Thyroid gland (tissue), 4 donors: ENCODE measurements around the gene CDC42EP4. TPM values are rescaled to one million over a fixed set of nuclear protein-coding genes. Genes with fewer than 3 reads are reported as not detected.
"Not testable (repeated sequence)": the region's sequence is repeated elsewhere in the genome, so short reads cannot be mapped to it uniquely, and the experiment has no call there.

Experiments
- DNase-seq, 2 donors: peaks; one replicate each; pipeline ENCODE4 v3.0.0-alpha.2; 2019
- H3K27ac ChIP-seq, 3 donors: fragments of 200-600 bp; sonication (generic); 1 replicate in 2 of 3; 2 replicates in 1 of 3; pipeline ENCODE4 v1.5.1; 2016 to 2019; ENCODE audit warnings: mild to moderate bottlenecking in 1 of 3, moderate library complexity in 1 of 3
- H3K27me3 ChIP-seq: fragments of 200-600 bp; sonication (generic); one replicate; pipeline ENCODE4 v1.5.1; 2019
- H3K36me3 ChIP-seq, 2 donors: fragments of 200-600 bp; sonication (generic); one replicate each; pipeline ENCODE4 v1.5.1; 2016 to 2019
- H3K4me1 ChIP-seq, 2 donors: fragments of 200-600 bp; sonication (generic); one replicate each; pipeline ENCODE4 v1.5.1; 2017 to 2019
- H3K4me3 ChIP-seq, 3 donors: fragments of 200-600 bp; sonication (generic); replicated peaks in 1 of 3; 1 replicate in 2 of 3; 2 replicates in 1 of 3; pipeline ENCODE4 v1.5.1; 2016; ENCODE audit warnings: mild to moderate bottlenecking in 1 of 3
- H3K9me3 ChIP-seq: fragments of 200-600 bp; sonication (generic); one replicate; pipeline ENCODE4 v1.5.1; 2017
- CTCF ChIP-seq, 6 experiments: fragments of 200-600 bp in 3 of 6; fragments of 450-650 bp in 3 of 6; sonication (generic) in 3 of 6; IDR thresholded peaks; one replicate each; pipeline ENCODE4 v1.5.1; 2016 to 2019; ENCODE audit warnings: antibody characterized with exemption in 6 of 6, mild to moderate bottlenecking in 2 of 6, inconsistent platforms in 1 of 6, moderate library complexity in 1 of 6
- POLR2A ChIP-seq, 2 donors: fragments of 450-650 bp; IDR thresholded peaks; one replicate each; pipeline ENCODE4 v1.6.1; 2017; ENCODE audit warnings: antibody characterized with exemption in 2 of 2, mild to moderate bottlenecking in 2 of 2, moderate library complexity in 1 of 2
- WGBS, 2 donors: methylation state at CpG; one replicate each; pipeline ENCODE4 v1.1.5; 2017; 5-methylcytosine and 5-hydroxymethylcytosine counted together
- intact Hi-C: fragments of 100-400 bp; cut with DNase I; formaldehyde crosslinking; loops from one replicate; pipeline ENCODE4 v1.15.1; 2023
- total RNA-seq, 4 donors: library from RNA; depleted of rRNA; stranded (reverse); fragments of >200 nt; gene quantifications; one replicate each; pipeline ENCODE4 v1.2.3, GENCODE V29; 2016

Gene CDC42EP4
- total RNA-seq, 4 donors from 2014 or later, result 68.7 to 172 (median 97.3) TPM

GRCh38 chr17:73317513-73318426, 6.0 kb upstream of the CDC42EP4 start:
- H3K27ac ChIP-seq, result no peak overlapping the region
- TF ChIP-seq POLR2A (IDR thresholded peaks at IDR 0.05) (no peak), CTCF (IDR thresholded peaks at IDR 0.05) (no peak)
- 82 to 84% methylated on average over 8 to 9 of the region's 9 CpGs for WGBS, 2 donors
- intact Hi-C loops, result no loop called here
- H3K36me3 ChIP-seq, result no peaks in the 10 kb centered on the region
- H3K9me3 ChIP-seq, result no peaks in the 10 kb centered on the region
- H3K4me3 ChIP-seq, result no peak overlapping the region
- H3K27me3 ChIP-seq, result no peaks in the 10 kb centered on the region
- no peak for DNase-seq
- peaks cover 0 to 15% of the 10 kb centered on the region in 2 donors for H3K4me1 ChIP-seq

GRCh38 chr17:73316919-73317505, 5.2 kb upstream of the CDC42EP4 start:
- no peaks in the 10 kb centered on the region for H3K9me3 ChIP-seq
- no peak overlapping the region for H3K27ac ChIP-seq
- TF ChIP-seq CTCF (IDR thresholded peaks at IDR 0.05), result no peak
- no peak for TF ChIP-seq POLR2A (IDR thresholded peaks at IDR 0.05)
- H3K4me1 ChIP-seq, result peaks cover 0 to 20% of the 10 kb centered on the region in 2 donors
- H3K27me3 ChIP-seq, result no peaks in the 10 kb centered on the region
- H3K36me3 ChIP-seq, result no peaks in the 10 kb centered on the region
- WGBS, 2 donors, result 65% methylated on average over 6 to 8 of the region's 8 CpGs
- no peak for DNase-seq
- no peak overlapping the region for H3K4me3 ChIP-seq
- intact Hi-C loops, result no loop called here

GRCh38 chr17:73315471-73315870, 3.7 kb upstream of the CDC42EP4 start:
- no peaks in the 10 kb centered on the region for H3K36me3 ChIP-seq
- no peaks in the 10 kb centered on the region for H3K9me3 ChIP-seq
- WGBS, 2 donors, result 58 to 72% methylated on average over 4 to 5 of the region's 5 CpGs
- TF ChIP-seq POLR2A (IDR thresholded peaks at IDR 0.05) (no peak), CTCF (IDR thresholded peaks at IDR 0.05) (no peak)
- DNase-seq, result no peak
- no peak overlapping the region for H3K4me3 ChIP-seq
- intact Hi-C loops, result no loop called here
- no peak overlapping the region for H3K27ac ChIP-seq
- H3K27me3 ChIP-seq, result no peaks in the 10 kb centered on the region
- peaks cover 0 to 20% of the 10 kb centered on the region in 2 donors for H3K4me1 ChIP-seq

- H3K4me3 ChIP-seq, result no peak overlapping the region
- peaks cover 18 to 34% of the 10 kb centered on the region in 2 donors for H3K4me1 ChIP-seq
- no peaks in the 10 kb centered on the region for H3K36me3 ChIP-seq
- 80 to 81% methylated on average over 8 of the region's 8 CpGs for WGBS, 2 donors
- no peaks in the 10 kb centered on the region for H3K9me3 ChIP-seq
- no peaks in the 10 kb centered on the region for H3K27me3 ChIP-seq
- TF ChIP-seq CTCF (IDR thresholded peaks at IDR 0.05) (no peak), POLR2A (IDR thresholded peaks at IDR 0.05) (no peak)
- intact Hi-C loops, result loop anchor here (2.0 kb wide), 1 partner anchor 51 kb away; no protein-coding TSS in a partner anchor
- no peak overlapping the region for H3K27ac ChIP-seq
- DNase-seq, result no peak
Measured at GRCh38 chr17:73313526-73314127, 1.8 kb upstream of the CDC42EP4 start.

GRCh38 chr17:73312887-73313286, 1.1 kb upstream of the CDC42EP4 start:
- not testable (repeated sequence) for H3K36me3 ChIP-seq, H3K9me3 ChIP-seq, H3K27me3 ChIP-seq, DNase-seq, H3K4me3 ChIP-seq
- intact Hi-C loops, result loop anchor here (2.0 kb wide), 1 partner anchor 52 kb away; no protein-coding TSS in a partner anchor
- WGBS, 2 donors, result 85 to 86% methylated on average over 11 of the region's 11 CpGs
- Histone ChIP-seq H3K27ac (peak overlapping the region in 1 of 3 donors; percentile 100), H3K4me1 (peaks cover 22 to 36% of the 10 kb centered on the region in 2 donors)
